CD4-positive, alpha-beta T cell (primary cell): Measurements from ENCODE around the gene ULK4. TPM values are rescaled to one million over a fixed set of nuclear protein-coding genes. Genes with fewer than 3 reads are reported as not detected.

Experiments used
- ATAC-seq: fragments of 200-7000 bp; cut with Tn5 transposase; one replicate; pipeline ENCODE4 v1.10.0; 2022; ENCODE audit warnings: mild to moderate bottlenecking; ENCODE audit not compliant: poor library complexity
- CTCF ChIA-PET: fragments of 350-600 bp; sonication (Branson Sonifier 250); formaldehyde crosslinking; loops from one replicate; lab custom pipeline; 2021; ENCODE audit warnings: antibody characterized with exemption, inconsistent platforms; lab: Charles Lee
- POLR2A ChIA-PET: fragments of 350-600 bp; sonication (Branson Sonifier 250); formaldehyde crosslinking; loops from one replicate; lab custom pipeline; 2021; ENCODE audit warnings: antibody characterized with exemption, inconsistent platforms; lab: Charles Lee
- DNase-seq, 14 experiments: peaks; one replicate each; pipeline ENCODE4 v3.0.0-alpha.2; 2013 to 2020; ENCODE audit warnings: mixed read lengths in 2 of 14
- H3K27ac ChIP-seq, 2 donors: one replicate each; pipeline versions ENCODE4 v1.5.1 to v1.7.0; 2013; ENCODE audit warnings: low read length in 2 of 2, low read depth in 1 of 2, mild to moderate bottlenecking in 1 of 2
- H3K27me3 ChIP-seq, 2 experiments: 1 replicate in 1 of 2; 2 replicates in 1 of 2; pipeline versions ENCODE4 v1.6.1 to v1.7.0; 2013; ENCODE audit warnings: low read length in 2 of 2, control low read depth in 1 of 2, mild to moderate bottlenecking in 1 of 2, moderate library complexity in 1 of 2; ENCODE audit not compliant: insufficient read depth in 2 of 2, control insufficient read depth in 1 of 2
- H3K36me3 ChIP-seq: one replicate; pipeline ENCODE4 v1.6.1; 2013; ENCODE audit warnings: low read length, control low read depth; ENCODE audit not compliant: insufficient read depth
- H3K4me1 ChIP-seq: one replicate; pipeline ENCODE4 v1.6.1; 2013; ENCODE audit warnings: low read length, control low read depth; ENCODE audit not compliant: insufficient read depth
- H3K4me3 ChIP-seq: one replicate; pipeline ENCODE4 v1.5.1; 2013; ENCODE audit warnings: mild to moderate bottlenecking, low read length, moderate library complexity
- H3K9me3 ChIP-seq, 2 experiments: 1 replicate in 1 of 2; 2 replicates in 1 of 2; pipeline versions ENCODE4 v1.6.1 to v1.7.0; 2013; ENCODE audit warnings: low read length in 2 of 2, mild to moderate bottlenecking in 2 of 2, control low read depth in 1 of 2, moderate library complexity in 1 of 2; ENCODE audit not compliant: control insufficient read depth in 1 of 2, insufficient read depth in 1 of 2
- H3K27ac Mint-ChIP-seq: one replicate; pipeline ENCODE4 v1.8.0; 2020; ENCODE audit warnings: mixed read lengths
- H3K27me3 Mint-ChIP-seq: one replicate; pipeline ENCODE4 v1.8.0; 2021; ENCODE audit warnings: mixed read lengths
- H3K36me3 Mint-ChIP-seq: one replicate; pipeline ENCODE4 v1.8.0; 2021; ENCODE audit warnings: low read depth, mixed read lengths
- H3K4me1 Mint-ChIP-seq: one replicate; pipeline ENCODE4 v1.8.0; 2021; ENCODE audit warnings: low read depth, mixed read lengths
- H3K4me3 Mint-ChIP-seq: one replicate; pipeline ENCODE4 v1.8.0; 2020; ENCODE audit warnings: mild to moderate bottlenecking, mixed read lengths
- H3K9me3 Mint-ChIP-seq: one replicate; pipeline ENCODE4 v1.8.0; 2020; ENCODE audit warnings: mixed read lengths
- CTCF ChIP-seq: fragments of 200-600 bp; IDR thresholded peaks from one replicate; pipeline ENCODE4 v1.8.0; 2022; ENCODE audit warnings: antibody characterized with exemption, mild to moderate bottlenecking
- intact Hi-C, 2 experiments: fragments of 100-400 bp; cut with DNase I in 1 of 2; cut with micrococcal nuclease in 1 of 2; formaldehyde crosslinking; loops; one replicate each; pipeline versions ENCODE4 v1.15.1 to v1.9.0; 2023 to 2025; cut with DNase I, micrococcal nuclease
- total RNA-seq, 174 experiments: library from RNA in 2 of 174; stranded (reverse) in 2 of 174; gene quantifications; one replicate each; pipeline ENCODE4 v1.2.3 and lab custom pipeline; 2021 to 2026

Gene ULK4
- total RNA-seq, 2 experiments from 2014 or later: 23.8 to 28.6 TPM

GRCh38 chr3:41940393-41940792 lies 21.5 kb downstream of the ULK4 start:
- H3K9me3 Mint-ChIP-seq: no peaks in the 10 kb centered on the region
- no peaks in the 10 kb centered on the region for H3K27me3 Mint-ChIP-seq
- POLR2A ChIA-PET: no interaction called here
- ATAC-seq: no peak
- Histone ChIP-seq H3K4me3 (no peak overlapping the region), H3K27me3 (no peaks in the 10 kb centered on the region), H3K36me3 (peaks cover 3% of the 10 kb centered on the region), H3K27ac (no peak overlapping the region), H3K4me1 (no peaks in the 10 kb centered on the region), H3K9me3 (no peaks in the 10 kb centered on the region)
- no peak overlapping the region for H3K4me3 Mint-ChIP-seq
- no peak overlapping the region for H3K27ac Mint-ChIP-seq
- no peak for DNase-seq
- peaks cover 40% of the 10 kb centered on the region for H3K36me3 Mint-ChIP-seq
- CTCF ChIA-PET: interaction anchor here (1.3 kb wide), 1 partner anchor 159 kb away, joined by 3 read pairs; no protein-coding TSS in a partner anchor
- intact Hi-C loops: no loop called here
- TF ChIP-seq CTCF: no peak
- H3K4me1 Mint-ChIP-seq: no peaks in the 10 kb centered on the region

- no peaks in the 10 kb centered on the region for H3K4me1 Mint-ChIP-seq
Measured at GRCh38 chr3:41936384-41936783, 25.5 kb downstream of the ULK4 start.

GRCh38 chr3:41933154-41933676 lies 28.7 kb downstream of the ULK4 start:
- no peak for DNase-seq
- intact Hi-C loops: no loop called here
- H3K27me3 ChIP-seq: no peaks in the 10 kb centered on the region
- Mint-ChIP-seq H3K4me1 (no peaks in the 10 kb centered on the region), H3K27me3 (no peaks in the 10 kb centered on the region), H3K27ac (no peak overlapping the region), H3K4me3 (no peak overlapping the region), H3K9me3 (no peaks in the 10 kb centered on the region), H3K36me3 (peaks cover 73% of the 10 kb centered on the region)
- ChIA-PET POLR2A (no interaction called here), CTCF (interaction anchor here (0.7 kb wide), 1 partner anchor 72 kb away, joined by 3 read pairs; no protein-coding TSS in a partner anchor)
- no peak overlapping the region for H3K27ac ChIP-seq
- H3K36me3 ChIP-seq: peaks cover 3% of the 10 kb centered on the region
- H3K4me3 ChIP-seq: no peak overlapping the region
- H3K4me1 ChIP-seq: no peaks in the 10 kb centered on the region
- no peak for TF ChIP-seq CTCF
- ATAC-seq: no peak
- H3K9me3 ChIP-seq: no peaks in the 10 kb centered on the region

More at GRCh38 chr3:41936384-41936783, 25.5 kb downstream of the ULK4 start:
- CTCF ChIA-PET: no interaction called here
- ATAC-seq (no peak), DNase-seq (no peak)
- H3K27ac Mint-ChIP-seq: no peak overlapping the region
- Histone ChIP-seq H3K36me3 (peaks cover 3% of the 10 kb centered on the region), H3K4me3 (no peak overlapping the region), H3K9me3 (no peaks in the 10 kb centered on the region), H3K4me1 (no peaks in the 10 kb centered on the region), H3K27me3 (no peaks in the 10 kb centered on the region), H3K27ac (no peak overlapping the region)
- intact Hi-C loops: no loop called here
- TF ChIP-seq CTCF: no peak
- H3K4me3 Mint-ChIP-seq: no peak overlapping the region
- POLR2A ChIA-PET: no interaction called here
- peaks cover 43% of the 10 kb centered on the region for H3K36me3 Mint-ChIP-seq
- H3K9me3 Mint-ChIP-seq: no peaks in the 10 kb centered on the region
- no peaks in the 10 kb centered on the region for H3K27me3 Mint-ChIP-seq
